Right ventricle myocardium superior (tissue), 1 donor: ENCODE measurements around the gene SCAF4. TPM values are rescaled to one million over a fixed set of nuclear protein-coding genes. Genes with fewer than 3 reads are reported as not detected.

Source experiments
- ATAC-seq: fragments of 200-7000 bp; cut with Tn5 transposase; one replicate; pipeline ENCODE4 v1.9.1; 2020; ENCODE audit warnings: mild to moderate bottlenecking; ENCODE audit not compliant: poor library complexity
- DNase-seq: peaks from one replicate; pipeline ENCODE4 v3.0.0-alpha.2; 2020
- intact Hi-C: fragments of 100-400 bp; cut with DNase I; formaldehyde crosslinking; loops from one replicate; pipeline ENCODE4 v1.11.2; 2022
- total RNA-seq: library from RNA; stranded (reverse); fragmentation: NEBNext Ultra II Directional; extraction: Animal tissue kit (Norgen Biotek cat#: 25700); gene quantifications from one replicate; pipeline ENCODE4 v1.2.1, GENCODE V29; 2021
- donor health status: DM: no; HTN: yes; CAD: no; lungs with severe emphysema.

Gene SCAF4
- total RNA-seq, 1 donor from 2014 or later, result 15.4 TPM

DNA sequence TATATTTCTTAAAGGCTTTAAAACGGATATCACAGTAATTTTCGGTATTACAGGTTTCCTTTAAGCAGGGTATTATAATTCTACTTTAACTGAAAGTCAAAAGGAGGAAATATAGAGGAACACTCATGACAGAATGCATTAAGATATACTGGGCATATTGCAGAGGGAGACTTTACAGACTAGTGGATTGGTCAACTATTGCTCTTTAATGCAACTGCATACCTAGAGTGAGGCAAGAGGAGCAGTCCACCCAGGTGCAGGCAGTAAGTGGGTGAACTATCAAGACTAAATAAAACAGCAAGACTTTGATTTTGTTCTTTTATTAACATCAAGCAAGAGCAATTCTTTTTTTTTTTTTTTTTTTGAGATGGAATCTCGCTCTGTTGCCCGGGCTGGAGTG is 10.5 kb downstream of the SCAF4 start:
- intact Hi-C loops, result no loop called here
- DNase-seq (no peak), ATAC-seq (no peak)

DNA sequence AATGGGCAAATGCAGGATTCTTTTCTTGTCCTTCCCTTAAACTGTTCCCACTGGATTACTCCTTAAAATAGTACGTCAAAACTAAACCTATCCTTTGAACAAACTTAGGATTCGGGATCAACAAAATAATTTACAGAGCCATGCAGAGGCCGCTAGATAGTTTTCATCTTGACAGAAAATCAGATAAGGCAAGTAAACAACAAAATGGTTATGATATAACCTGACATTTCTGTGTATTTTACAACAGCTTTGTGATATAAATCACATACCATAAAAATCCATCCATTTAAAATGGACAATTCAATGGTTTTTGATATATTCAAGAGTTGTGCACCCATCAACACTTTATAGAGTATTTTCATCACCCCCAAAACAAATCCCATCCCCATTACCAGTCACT is 11.2 kb downstream of the SCAF4 start:
- ATAC-seq (no peak), DNase-seq (no peak)
- intact Hi-C loops, result no loop called here

DNA sequence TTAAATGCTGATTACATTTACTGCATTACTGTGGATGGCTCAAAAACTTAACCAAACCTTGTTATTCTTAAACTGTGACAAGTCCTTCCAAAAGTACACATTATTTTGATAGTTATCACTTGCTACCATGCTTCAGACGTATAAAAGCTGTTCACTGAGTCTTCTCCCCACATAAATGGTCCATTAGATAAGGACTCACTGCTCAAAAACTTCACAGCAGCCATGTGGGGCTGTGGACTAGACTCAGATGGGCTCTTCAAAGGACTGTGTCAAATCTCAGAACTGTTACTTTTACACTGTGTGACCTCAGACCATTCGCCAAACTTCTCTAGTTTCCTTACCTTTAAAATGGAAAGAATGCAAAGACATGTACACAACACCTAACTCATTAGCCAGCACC is 11.6 kb downstream of the SCAF4 start:
- no peak for DNase-seq
- intact Hi-C loops, result no loop called here
- ATAC-seq, result no peak

DNA sequence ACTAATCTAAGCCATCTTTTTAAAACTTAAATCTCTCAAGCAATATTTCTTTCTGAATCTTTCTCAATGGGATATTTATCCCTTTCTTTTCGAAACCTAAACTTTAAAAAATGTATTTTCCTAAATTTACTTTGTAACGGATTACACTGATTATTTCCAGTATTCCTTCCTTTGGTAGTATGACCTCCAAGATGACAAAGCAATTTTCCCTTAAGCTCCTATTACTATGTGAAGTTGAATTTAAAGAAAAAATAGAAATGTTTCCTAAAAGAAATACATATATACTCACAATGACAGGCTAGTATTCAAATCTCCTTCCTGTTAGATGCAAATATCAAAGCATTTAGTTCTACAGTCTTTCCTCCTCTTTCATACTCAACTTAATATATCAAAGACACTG is 15.8 kb downstream of the SCAF4 start:
- intact Hi-C loops, result no loop called here
- ATAC-seq (no peak), DNase-seq (no peak)

DNA sequence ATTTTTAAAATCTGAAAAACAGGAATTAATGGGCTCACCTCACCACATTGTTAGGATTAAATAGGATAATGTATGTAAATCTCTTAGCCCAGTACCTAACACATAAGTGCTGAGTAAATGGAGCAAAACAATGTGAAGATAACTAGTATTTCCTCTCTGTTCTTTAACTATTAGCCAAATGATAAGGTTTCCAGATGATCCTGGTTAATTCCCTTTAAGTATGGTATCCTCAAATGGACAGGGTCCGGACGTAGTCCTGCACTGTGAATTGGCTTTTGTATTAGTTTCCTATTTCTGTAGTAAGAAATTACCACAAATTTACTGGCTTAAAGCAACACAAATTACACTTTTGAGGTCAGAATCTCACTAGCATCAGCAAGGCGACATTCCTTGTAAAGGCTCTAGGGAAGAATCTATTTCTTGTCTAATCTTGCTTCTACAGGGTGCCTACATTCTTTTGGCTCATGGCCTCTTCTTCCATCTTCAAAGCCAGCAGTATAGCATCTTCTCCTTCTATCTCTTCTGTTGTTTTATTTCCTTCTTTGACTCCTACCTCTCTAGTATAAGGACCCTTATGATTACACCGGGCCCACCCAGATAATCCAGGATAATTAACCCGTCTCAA is 17.1 kb downstream of the SCAF4 start:
- DNase-seq, result no peak
- ATAC-seq, result peak; percentile 30

DNA sequence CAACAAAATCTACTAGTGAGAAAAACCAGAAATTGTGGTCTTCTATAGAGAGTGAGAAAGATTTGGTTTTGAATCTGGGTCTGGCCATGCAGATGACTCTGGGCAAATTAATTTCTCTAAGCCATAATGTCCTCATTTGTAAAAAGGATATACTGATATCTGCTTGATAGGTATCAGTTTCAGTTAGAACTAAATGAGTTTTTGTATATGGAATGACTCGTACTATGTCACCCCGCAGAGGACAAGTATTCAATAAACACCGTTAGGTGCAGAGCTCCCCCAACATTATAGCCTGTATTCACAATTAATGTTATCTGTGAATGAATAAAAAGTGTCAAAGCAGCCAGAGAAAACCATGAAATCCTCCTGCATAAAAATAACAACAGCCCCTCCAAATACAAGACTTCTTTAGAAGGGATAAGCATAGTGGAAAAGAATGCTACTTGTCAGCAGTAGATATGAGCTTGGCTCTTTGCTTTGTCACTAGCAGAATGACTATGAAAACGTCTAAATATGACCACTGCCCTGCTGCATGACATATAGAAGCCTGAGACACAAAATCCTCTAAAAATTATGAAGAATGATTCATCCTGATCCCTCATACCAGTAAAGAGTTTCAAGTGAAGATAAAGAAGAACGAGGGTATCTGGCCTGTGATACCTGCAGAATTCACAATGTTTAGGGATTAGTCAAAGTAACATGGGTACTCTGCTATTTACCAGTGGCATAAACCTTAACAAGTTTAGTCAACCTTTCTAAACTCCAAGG is 17.8 kb downstream of the SCAF4 start:
- no peak for DNase-seq
- peak; percentile 24 for ATAC-seq
- intact Hi-C loops, result no loop called here

More for the DNA sequence above, 17.1 kb downstream of the SCAF4 start:
- intact Hi-C loops, result no loop called here

DNA sequence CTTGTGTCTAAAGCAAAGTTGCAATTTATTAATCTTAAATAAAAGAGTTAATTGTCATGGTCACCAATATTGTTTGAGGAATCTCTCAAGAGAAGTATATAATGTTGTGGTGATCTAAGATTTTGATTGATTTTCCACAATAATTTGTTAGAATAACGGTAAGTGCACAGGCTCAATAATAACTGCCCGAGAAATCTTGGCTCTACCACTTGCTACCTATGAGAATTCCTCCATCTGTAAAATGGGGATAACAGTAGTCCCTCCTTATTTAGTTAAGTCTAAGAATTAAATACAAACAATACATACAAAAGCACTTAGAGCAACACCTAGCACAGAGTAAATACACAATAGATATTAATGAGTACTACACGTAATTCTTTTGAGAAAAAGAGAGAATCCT is 18.8 kb downstream of the SCAF4 start:
- intact Hi-C loops, result no loop called here
- no peak for DNase-seq
- no peak for ATAC-seq

DNA sequence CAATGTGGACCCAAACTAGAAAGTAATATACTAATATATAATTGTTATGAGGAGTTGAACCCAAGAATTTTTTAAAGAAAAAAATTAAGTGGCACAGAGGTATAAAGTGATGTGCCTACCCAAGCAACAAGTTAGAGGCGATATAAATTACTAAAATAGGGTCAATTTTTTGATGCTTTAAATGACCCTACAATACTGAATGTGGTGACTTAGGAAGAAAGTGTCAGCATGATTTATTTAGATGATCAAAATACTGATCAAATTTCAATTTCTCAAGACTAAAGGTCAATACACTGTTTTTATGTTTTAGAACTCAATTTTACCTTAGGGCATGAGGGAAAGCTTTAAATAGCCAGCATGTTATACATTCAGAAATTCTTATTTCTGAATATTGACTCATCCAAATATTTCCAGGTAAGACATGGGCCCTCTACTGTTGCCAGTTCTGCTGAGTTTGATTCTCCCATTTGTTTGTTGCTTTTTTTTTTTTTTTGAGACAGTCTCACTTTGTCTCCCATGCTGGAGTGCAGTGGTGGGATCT is 20.1 kb downstream of the SCAF4 start:
- ATAC-seq, result no peak
- DNase-seq, result no peak
- intact Hi-C loops, result no loop called here

DNA sequence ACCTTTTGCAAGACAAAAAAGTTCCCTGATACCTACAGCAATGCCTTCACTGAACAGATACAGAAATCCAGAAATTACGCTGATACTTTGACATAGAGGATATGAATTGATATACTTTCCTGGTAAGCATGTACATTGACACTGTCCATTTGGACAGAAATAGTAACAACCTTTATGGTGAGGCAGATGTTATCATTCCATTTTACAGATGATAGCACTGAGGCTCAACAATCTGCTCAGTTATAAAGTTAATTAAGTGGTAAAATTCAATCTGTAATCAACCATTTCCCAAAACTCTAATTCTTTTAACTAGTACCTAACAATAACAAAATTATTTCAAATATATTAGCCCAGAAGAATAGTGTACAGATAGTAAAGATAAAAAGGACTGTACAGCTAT is 20.6 kb downstream of the SCAF4 start:
- ATAC-seq (no peak), DNase-seq (no peak)
- intact Hi-C loops, result no loop called here

DNA sequence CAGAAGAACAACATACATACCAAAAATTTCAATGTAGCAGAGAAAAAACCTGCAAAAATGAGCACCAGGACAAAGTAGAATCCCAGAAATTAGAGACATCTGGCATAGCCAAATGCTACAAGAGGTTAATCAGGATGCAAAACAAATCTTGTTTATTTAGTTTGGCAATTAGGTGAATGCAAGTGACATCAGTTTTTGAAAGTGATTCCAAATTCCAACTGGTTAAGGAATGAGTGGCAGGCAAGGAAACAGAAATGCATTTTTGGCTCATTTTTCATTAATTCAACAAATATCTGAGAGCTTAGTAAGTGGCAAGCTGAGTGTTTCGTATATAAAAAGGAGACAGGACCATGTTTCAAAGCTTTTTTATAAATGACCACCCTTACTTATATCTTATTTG is 21.3 kb downstream of the SCAF4 start:
- intact Hi-C loops, result no loop called here
- ATAC-seq (no peak), DNase-seq (no peak)

DNA sequence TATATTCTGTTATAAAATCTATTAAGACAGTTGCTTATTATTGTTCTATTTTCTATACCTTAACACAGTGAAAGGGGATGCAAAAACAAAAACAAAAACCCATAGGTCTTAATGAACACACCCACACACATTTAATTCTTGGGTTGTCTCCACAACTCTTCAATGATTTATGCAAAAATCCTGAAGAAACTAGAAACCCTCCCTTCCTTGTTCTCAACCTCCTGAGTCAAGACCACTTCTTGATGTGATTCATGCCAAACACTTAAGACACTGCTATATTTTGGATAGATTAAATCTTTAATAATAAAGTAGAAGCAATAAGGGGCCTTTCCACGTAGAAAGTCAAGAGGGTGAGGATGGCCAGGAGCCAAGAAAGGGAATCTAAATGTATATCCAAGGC is 23.4 kb downstream of the SCAF4 start:
- no peak for DNase-seq
- ATAC-seq, result no peak
- intact Hi-C loops, result no loop called here

DNA sequence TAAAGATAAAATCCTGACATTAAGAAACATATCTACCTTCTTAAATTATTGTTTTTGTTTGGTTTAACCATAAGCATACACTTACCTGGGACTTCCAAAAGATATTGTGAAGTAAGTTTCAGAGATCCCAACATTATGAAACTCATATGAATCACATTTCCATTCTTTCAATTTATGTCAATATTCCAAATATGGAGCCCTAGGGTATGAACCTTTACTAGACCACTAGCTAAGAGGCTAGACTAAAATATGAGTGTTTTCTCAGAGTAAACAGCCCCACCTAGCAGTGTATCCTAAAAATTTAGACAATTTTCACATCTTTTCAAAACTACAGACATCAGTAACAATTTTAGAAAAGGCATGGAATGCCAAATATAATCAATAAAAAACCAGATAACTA is 24.4 kb downstream of the SCAF4 start:
- intact Hi-C loops, result no loop called here
- ATAC-seq (no peak), DNase-seq (no peak)

DNA sequence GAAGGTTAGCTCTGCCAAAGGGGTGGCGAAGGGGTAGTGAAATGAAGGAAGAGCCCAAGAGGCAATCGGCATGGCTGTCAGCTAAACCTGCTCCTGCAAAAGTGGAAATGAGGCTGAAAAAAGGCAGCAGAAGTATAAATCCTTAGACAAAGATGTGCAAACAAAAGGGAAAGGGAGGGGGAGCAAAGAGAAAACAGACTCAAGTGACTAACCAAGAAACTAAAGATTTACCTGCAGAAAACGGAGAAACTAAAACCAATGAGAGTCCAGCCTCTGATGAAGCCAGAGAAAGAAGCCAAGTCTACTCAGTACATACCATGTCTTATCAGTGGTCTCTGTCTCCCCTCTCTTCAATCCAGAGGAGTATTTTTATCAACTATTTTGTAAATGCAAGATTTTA is 25.4 kb downstream of the SCAF4 start:
- no peak for ATAC-seq
- DNase-seq, result no peak
- intact Hi-C loops, result no loop called here

DNA sequence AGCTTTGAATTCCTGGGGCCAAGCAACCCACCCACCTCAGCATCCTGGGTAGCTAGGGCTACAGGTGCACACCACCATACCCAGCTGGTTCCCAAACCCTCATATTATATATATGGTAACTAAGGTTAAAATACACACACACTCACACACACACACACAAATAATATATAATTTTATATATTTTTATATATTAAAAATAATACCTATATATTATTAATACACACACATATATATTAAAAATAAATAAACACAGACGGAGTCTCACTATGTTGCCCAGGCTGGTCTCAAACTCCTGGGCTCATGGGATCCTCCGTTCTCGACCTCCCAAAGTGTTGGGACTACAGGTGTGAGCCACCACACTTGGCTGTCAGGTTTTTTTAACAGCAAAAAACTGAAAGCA is 31.9 kb downstream of the SCAF4 start:
- intact Hi-C loops, result no loop called here
- DNase-seq (no peak), ATAC-seq (no peak)

DNA sequence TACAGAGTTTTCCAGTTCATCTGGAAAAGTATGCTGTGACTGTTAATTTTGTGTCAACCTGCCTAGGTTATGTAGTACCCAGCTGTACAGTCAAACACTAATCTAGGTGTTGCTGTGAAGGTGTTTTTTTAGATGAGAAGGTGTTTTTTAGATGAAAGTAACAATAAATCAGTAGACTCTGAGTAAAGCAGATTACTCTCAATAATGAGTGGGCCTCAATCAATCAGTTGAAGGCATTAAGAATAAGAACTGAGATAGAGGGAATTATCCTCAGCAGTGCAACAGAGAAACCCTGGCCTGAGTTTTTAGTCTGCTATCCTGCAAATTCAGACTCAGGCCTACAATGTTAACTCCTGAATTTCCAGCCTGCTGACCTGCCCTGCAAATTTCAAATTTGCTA is 33.5 kb downstream of the SCAF4 start:
- ATAC-seq (no peak), DNase-seq (no peak)
- intact Hi-C loops, result no loop called here

DNA sequence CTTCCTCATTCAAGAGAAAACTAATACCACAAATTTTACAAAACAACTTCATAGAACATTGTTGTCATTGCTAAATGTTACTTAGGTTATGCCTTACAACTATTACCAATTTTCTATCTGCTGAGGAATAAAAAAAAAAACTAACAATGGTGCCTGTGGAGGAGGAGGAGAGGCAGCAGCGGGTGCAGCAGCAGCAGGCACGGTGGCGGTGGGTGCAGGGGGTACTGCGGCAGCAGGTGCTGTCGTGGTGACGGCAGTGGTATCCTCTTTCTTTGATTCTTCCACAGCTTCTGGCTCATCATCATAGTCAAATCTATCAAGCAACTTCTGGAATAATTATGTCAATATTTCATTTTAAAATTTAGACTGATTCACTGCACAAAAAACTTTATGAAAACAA is 35.5 kb downstream of the SCAF4 start:
- ATAC-seq, result no peak
- intact Hi-C loops, result no loop called here
- no peak for DNase-seq

DNA sequence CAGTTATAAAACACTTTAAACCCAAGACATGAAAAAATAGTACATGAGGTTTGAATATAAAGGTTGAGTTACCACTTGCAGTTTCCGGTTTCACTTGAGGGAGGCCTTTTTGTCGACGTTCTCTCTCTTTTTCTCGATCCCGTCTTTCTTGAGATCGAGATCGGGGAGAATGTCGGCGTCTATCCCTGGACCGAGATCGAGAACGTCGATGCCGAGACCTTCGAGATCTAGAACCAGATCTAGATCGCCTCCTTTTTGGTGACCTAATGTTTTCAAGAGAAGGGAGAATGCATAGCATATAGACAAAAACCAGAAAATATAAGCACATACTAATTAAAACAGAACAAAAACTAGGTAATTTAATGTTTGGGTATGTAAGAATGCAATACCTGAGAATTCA is 38.7 kb downstream of the SCAF4 start:
- ATAC-seq, result no peak
- intact Hi-C loops, result no loop called here
- DNase-seq, result no peak

DNA sequence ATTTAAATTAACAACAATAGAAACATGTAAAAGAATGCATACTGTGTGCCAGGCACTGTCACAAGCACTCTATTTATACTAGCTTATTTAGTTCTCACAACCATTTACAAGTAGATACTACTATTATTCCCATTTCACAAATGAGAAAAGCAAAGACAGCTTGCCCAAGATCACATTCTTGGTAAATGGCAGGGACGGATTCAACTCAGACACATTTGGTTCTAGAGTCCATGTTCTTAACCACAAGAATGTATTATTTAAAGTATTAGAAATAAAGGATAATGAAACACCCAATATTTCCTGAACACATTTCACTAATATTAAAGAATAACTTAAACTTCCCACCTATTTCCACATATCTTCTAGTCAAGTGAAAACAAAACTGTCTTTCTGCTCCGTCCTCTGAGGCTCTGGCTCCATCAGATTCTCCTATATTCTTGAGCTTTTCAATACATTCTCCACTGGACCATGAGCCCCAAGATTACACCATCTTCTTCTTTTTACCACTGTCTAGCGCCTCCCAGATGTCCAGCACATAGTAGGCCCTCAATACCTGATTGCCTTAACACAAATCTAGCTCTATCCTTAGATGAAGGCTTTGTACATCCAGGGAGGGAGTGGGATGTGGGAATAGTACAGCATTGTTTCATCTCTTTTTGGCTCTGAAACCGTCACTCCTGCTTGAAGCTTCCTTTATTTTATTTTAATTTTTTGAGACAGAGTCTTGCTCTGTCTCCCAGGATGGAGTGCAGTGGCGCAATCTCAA is 43.1 kb downstream of the SCAF4 start:
- no peak for DNase-seq

DNA sequence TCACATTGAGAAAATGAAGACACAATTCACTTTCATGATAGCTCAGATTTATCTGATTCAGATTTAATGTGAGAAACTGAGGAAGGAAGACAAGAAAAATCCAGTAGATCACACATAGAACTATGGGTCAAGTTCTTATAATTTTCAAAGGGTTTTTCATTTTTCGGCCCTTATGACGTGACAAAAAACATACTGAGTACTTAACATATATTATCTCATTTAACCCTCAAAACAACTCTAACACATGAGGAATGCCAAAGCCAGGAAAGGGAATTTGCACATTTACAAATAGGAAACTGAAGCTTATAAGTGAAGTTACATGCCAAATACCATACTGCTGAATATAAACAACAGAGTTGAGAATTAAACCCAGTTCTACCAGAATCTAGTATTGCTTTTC is 44.8 kb downstream of the SCAF4 start:
- intact Hi-C loops, result no loop called here
- no peak for ATAC-seq

More for the DNA sequence above, 43.1 kb downstream of the SCAF4 start:
- ATAC-seq, result no peak
- intact Hi-C loops, result no loop called here

More for the DNA sequence above, 44.8 kb downstream of the SCAF4 start:
- DNase-seq, result no peak
